HG03378 (cell line): ENCODE results near the gene PLS1.
"Not testable (repeated sequence)": the region's sequence is repeated elsewhere in the genome, so short reads cannot be mapped to it uniquely, and the experiment has no call there.

Source experiments
- ATAC-seq: cut with Tn5 transposase; IDR thresholded peaks from one replicate; pipeline ENCODE4 v1.9.1; 2021; ENCODE audit warnings: mild to moderate bottlenecking, moderate library complexity; ENCODE audit not compliant: unreplicated experiment

The PLS1 gene

GRCh38 chr3:142595951-142596725 is at the start of gene PLS1:
PLS1 (plus strand) TSS chr3:142596393; CDS start chr3:142664238, 67,845 bp downstream.
- peak; percentile 86 for ATAC-seq

- ATAC-seq: no peak
Observed at GRCh38 chr3:142549986-142550385, 46.2 kb upstream of the PLS1 start.

- ATAC-seq: not testable (repeated sequence)
Observed at GRCh38 chr3:142552579-142552978, 43.6 kb upstream of the PLS1 start.

- ATAC-seq: no peak
Observed at GRCh38 chr3:142553741-142554140, 42.5 kb upstream of the PLS1 start.

- no peak for ATAC-seq
Observed at GRCh38 chr3:142560118-142560517, 36.1 kb upstream of the PLS1 start.

- no peak for ATAC-seq
Observed at GRCh38 chr3:142563496-142563997, 32.6 kb upstream of the PLS1 start.

GRCh38 chr3:142566096-142566495 is 30.1 kb upstream of the PLS1 start:
- ATAC-seq: no peak

- ATAC-seq: no peak
Observed at GRCh38 chr3:142568393-142569017, 27.7 kb upstream of the PLS1 start.

- not testable (repeated sequence) for ATAC-seq
Observed at GRCh38 chr3:142569422-142569821, 26.8 kb upstream of the PLS1 start.

- ATAC-seq: not testable (repeated sequence)
Observed at GRCh38 chr3:142574223-142574622, 22.0 kb upstream of the PLS1 start.

GRCh38 chr3:142574665-142575064 is 21.5 kb upstream of the PLS1 start:
- ATAC-seq: no peak

- no peak for ATAC-seq
Observed at GRCh38 chr3:142576792-142577191, 19.4 kb upstream of the PLS1 start.

GRCh38 chr3:142577696-142578328 is 18.4 kb upstream of the PLS1 start:
- ATAC-seq: no peak

- ATAC-seq: peak; percentile 90
Observed at GRCh38 chr3:142578329-142579223, 17.6 kb upstream of the PLS1 start, which contains the start of gene ATR. ATR (minus strand) TSS chr3:142578733; CDS start chr3:142578704, 29 bp downstream.

- ATAC-seq: no peak
Observed at GRCh38 chr3:142580061-142580423, 16.2 kb upstream of the PLS1 start.

- not testable (repeated sequence) for ATAC-seq
Observed at GRCh38 chr3:142581070-142581469, 15.1 kb upstream of the PLS1 start.

GRCh38 chr3:142586803-142587406 is 9.3 kb upstream of the PLS1 start:
- ATAC-seq: no peak

GRCh38 chr3:142588703-142589102 is 7.5 kb upstream of the PLS1 start:
- no peak for ATAC-seq

- ATAC-seq: not testable (repeated sequence)
Observed at GRCh38 chr3:142592268-142592667, 3.9 kb upstream of the PLS1 start.

GRCh38 chr3:142595141-142595540 is 1.1 kb upstream of the PLS1 start:
- ATAC-seq: no peak
